EH (cell line): ENCODE data around the gene ACSS3.
A peak's percentile ranks its signal among the peaks of the same experiment; 100 is the strongest.
"Not testable (repeated sequence)": the region's sequence is repeated elsewhere in the genome, so short reads cannot be mapped to it uniquely, and the experiment has no call there.

Experiments used
- DNase-seq: peaks from one replicate; pipeline ENCODE4 v3.0.0-alpha.2; 2015; ENCODE audit warnings: low read depth

The ACSS3 gene

DNA sequence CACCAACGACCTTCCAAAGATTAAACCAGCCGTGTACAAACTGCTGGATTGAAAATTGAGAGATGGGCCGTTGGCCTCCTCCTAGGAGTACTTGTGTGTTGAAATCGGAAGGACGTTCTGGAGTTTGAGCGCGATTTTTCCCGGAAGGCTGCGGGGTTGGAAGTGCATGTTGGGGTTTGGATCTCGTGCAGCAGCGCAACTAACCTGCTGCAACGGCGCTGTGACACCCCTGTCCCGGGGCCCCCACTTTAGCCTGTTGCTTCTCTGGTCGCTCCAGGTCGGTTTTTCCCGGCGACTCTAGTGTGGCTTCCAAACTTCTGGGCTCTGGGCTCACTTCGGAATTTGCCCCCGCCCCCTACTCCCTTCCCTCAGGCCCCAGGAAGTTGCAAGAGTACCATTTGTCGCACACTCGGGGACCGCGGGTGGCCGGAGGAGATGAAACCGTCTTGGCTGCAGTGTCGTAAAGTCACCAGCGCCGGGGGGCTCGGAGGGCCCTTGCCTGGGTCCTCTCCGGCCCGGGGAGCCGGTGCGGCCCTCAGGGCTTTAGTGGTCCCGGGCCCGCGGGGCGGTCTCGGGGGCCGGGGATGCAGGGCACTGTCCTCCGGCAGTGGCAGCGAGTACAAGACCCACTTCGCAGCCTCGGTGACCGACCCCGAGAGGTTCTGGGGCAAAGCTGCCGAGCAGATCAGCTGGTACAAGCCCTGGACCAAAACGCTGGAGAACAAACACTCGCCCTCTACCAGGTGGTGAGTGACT lies at the start of gene ACSS3:
Gene ACSS3, plus strand, starts transcription at position 394 of the 756 bp plus-strand sequence. Its CDS starts 42 bp downstream, at position 436.
- DNase-seq = peak; percentile 26

DNA sequence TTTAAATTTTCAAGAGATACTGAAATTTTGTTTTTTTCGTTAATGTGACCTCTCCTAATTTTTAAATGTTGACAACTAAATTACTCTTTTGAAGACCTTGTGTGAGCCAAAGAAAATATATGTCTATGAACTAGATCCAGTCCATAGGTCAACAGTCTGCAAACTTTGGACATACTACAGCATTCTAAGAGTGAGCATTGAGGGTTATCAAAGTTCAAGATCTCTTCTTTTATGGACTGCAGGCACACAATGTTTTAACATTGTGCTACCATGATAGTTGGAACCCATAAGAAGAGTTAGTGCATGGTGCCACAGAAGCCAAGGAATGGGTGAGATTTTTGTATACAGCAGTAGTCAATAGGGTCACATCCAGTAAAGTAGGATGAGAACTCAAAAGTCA lies 43.0 kb upstream of the ACSS3 start:
- no peak for DNase-seq

GRCh38 chr12:81039231-81039630 lies 38.6 kb upstream of the ACSS3 start:
- DNase-seq = no peak

GRCh38 chr12:81043979-81044740 lies 33.7 kb upstream of the ACSS3 start:
- no peak for DNase-seq

GRCh38 chr12:81064971-81065370 lies 12.9 kb upstream of the ACSS3 start:
- DNase-seq = not testable (repeated sequence)

- DNase-seq = no peak
Observed at GRCh38 chr12:81070846-81071245, 7.0 kb upstream of the ACSS3 start.

DNA sequence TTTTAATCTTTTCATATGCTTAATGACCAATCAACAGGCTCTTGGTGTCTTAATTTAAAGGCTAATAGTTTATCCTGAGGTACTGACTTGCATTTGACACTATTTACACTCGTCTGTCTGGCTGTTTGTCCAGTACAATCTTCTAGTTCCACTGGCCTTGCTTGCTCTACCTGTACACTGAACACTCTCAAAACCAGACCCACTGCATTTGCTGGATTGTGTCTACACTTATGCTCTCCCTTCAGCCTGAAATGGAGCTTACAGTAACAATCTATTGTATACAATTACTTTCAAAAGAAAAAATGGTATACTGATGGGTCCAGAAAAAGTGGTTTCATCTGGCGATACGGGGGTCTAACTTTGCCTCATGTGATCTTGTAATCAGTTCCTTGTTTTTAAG lies 2.3 kb upstream of the ACSS3 start:
- no peak for DNase-seq

GRCh38 chr12:81077329-81077685 lies 572 bp upstream of the ACSS3 start:
- DNase-seq = peak; percentile 16

- peak; percentile 50 for DNase-seq
Observed at GRCh38 chr12:81078469-81079196, 754 bp downstream of the ACSS3 start.

- no peak for DNase-seq
Observed at GRCh38 chr12:81079280-81080076, 1.6 kb downstream of the ACSS3 start.

DNA sequence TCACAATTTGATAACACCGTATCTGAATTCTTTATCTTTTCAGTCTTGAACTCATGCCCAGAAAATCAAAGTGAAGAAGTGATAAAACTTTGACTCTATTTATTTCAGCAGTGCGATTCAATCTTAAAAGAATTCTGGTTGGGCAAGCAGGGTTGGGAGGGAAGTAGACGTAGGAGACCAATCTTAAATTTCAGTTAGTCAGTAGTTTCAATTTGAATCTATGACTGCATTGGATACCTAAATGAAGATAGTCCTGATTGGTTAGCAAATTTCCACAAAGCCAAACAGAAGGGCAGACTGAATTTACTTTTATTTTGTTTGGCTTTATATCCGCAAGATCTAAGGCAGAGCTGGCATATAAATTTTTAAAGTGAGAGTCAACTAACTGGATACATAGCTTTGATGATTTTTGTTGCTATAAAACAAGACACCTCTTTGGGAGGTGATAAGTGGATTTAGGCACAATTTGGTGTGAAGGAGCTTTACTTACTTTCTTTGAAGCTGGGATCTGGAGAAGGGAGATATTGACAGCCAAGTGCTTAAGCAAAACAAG lies 2.6 kb downstream of the ACSS3 start:
- peak; percentile 7 for DNase-seq

- no peak for DNase-seq
Observed at GRCh38 chr12:81081726-81082125, 3.8 kb downstream of the ACSS3 start.

GRCh38 chr12:81083018-81083417 lies 5.1 kb downstream of the ACSS3 start:
- DNase-seq = no peak

- no peak for DNase-seq
Observed at GRCh38 chr12:81083906-81084513, 6.1 kb downstream of the ACSS3 start.

DNA sequence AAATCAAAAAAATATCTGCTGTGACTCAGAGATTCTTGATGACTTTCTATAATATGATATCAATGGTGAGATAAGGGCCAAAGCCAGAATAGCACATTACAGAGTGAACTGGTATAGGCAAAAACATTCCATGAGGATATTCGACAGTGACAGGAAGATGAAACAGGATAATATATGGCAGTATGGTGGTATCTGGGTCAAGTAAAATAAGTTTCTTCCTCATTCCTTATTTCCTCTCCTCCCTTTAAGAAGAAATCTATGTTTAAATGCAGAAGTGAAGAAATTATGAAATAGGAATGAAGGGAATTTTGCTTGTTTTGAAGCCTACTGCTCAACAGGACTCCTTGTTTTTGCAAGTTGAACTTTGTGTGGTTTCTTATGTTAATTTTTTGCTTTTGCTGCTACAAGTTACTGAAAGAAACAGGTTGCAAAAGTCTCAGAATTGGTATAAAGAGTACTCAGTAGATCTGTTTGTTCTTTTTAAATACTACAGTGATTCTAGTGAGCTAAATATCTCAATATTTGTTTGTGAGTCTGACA lies 7.0 kb downstream of the ACSS3 start:
- no peak for DNase-seq

- no peak for DNase-seq
Observed at GRCh38 chr12:81085832-81086231, 8.0 kb downstream of the ACSS3 start.

GRCh38 chr12:81086342-81086741 lies 8.5 kb downstream of the ACSS3 start:
- DNase-seq = no peak

DNA sequence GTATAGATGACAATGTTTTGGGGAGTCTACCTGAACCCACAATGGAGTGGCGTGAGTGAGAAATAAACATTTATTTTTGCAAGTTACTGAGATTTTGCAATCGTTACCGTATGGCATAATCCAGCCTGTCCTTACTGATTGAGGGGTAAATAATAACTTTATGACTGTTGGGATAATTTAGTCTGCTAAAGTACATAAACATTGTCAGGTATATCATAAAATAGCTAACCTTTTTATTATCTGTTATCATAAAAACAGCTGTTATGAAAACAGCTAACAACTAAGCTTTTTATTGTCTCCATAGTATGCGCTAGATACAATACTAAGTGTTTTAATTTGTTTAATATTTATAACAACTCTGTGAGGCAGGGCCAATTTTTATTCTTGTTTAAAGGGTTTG lies 10.3 kb downstream of the ACSS3 start:
- no peak for DNase-seq

GRCh38 chr12:81089412-81089811 lies 11.5 kb downstream of the ACSS3 start:
- no peak for DNase-seq

DNA sequence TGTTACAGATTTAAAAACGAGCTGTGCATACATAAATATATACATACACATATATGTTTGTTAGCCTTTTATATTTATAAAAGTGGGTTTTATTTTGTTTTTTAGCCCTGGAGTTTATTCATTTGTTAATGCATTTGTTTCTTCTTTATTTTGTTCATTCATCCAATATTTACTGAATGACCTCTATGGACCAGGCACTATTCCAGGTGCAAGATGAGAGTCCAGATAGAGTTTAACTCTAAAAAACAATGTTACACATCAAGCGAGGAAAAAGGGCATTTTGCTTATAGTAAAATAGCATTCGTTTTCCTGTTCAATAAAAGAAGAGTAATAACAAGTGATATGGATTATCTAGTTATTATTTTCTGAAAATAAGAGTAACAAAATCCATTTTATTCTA lies 14.2 kb downstream of the ACSS3 start:
- no peak for DNase-seq
